HG02943 (cell line): ENCODE results near the gene DNAAF8.
"Not testable (repeated sequence)": the region's sequence is repeated elsewhere in the genome, so short reads cannot be mapped to it uniquely, and the experiment has no call there.

Source experiments
- ATAC-seq: cut with Tn5 transposase; IDR thresholded peaks from one replicate; pipeline ENCODE4 v1.9.1; 2021; ENCODE audit warnings: mild to moderate bottlenecking, low read depth, moderate library complexity; ENCODE audit not compliant: unreplicated experiment

Gene DNAAF8

DNA sequence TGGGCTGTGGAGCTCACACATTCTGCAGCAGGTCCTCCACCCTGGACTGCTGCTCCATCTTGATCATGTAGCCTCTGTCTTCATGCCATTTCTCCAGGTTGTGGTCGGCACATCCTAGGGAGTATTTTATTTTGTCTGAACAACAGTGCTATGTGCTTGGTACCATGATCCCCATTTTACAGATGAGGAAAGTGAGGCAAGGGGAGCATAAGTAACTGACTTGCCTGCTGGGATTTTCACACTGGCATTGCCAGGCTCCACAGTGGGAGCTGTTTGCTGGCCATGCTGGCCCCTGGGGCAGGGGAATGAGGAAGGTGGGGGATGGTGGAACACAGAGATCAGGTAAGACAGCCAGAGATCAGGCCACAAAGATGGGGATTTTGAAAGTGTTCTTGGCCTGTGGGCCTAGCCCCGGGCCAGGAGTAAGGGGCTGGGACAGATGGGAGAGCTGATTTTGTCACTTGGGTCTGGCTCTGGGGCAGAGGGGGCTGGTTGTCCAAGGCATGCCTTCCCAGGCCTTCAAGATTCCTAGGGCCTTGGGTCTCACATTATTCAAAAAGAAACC, 41.9 kb downstream of the DNAAF8 start:
- ATAC-seq: no peak

DNA sequence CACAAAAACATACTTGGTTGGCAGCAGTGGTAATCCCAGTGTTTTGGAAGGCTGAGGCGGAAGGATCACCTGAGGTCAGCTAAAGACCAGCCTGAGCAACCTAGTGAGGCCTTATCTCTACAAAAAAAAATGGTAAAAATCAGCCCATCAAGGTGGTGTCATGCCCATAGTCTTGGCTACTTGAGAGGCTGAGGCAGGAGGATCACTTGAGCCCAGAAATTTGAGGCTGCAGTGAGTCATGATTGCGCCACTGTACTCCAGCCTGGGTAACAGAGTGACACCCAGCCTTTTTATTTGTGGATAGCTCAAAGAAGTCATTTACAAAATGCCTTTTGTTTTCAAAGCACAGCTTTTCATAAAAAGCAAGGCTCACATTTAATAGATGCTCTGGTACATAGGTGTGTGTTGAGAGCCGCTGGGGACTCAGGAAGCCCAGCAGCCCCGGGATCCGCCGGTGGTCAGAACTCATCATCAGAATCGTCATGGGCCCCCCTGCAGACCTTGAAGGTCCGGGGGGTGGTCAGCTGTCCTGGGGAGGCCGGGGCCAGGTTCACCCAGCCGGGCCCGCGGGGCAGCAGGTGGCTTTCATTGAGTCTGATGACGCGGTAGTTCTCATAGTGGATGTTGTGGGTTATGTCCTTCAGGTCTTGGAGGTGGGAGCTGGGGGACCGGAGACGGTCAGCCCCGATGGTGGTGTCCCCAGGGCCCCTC, 43.2 kb downstream of the DNAAF8 start:
- ATAC-seq: no peak

DNA sequence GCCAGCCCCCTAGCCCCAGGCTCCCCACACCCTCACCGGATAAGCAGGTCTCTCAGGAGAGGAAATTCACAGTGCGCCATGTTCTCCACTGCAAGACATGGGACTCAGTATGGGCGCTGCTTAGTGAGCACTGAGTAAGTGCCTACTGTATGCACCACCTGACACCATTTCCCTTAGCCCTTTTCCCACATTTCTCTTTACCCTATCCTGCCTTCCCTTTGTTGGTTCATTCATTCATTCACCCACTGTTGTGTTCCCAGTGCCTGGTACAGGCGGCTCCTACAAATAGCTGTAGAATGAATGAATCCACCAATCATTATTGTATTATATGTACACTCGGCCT, 43.7 kb downstream of the DNAAF8 start:
- ATAC-seq: no peak

DNA sequence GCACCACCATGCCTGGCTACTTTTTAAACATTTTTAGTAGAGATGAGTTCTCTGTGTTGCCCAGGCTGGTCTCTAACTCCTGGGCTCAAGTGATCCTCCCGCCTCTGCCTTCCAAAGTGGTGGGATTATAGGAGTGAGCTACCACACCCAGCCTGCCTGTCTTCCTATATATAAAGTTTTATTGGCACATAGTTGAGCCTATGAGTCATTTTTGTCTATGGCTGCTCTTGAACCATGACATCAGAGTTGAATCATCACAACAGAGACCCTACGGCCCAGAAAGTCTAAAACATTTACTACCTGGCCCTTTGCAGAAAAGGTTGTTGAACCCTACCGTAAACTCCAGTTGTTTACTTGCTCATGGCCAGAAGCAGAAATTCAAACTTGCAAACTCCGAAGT, 45.9 kb downstream of the DNAAF8 start:
- no peak for ATAC-seq

DNA sequence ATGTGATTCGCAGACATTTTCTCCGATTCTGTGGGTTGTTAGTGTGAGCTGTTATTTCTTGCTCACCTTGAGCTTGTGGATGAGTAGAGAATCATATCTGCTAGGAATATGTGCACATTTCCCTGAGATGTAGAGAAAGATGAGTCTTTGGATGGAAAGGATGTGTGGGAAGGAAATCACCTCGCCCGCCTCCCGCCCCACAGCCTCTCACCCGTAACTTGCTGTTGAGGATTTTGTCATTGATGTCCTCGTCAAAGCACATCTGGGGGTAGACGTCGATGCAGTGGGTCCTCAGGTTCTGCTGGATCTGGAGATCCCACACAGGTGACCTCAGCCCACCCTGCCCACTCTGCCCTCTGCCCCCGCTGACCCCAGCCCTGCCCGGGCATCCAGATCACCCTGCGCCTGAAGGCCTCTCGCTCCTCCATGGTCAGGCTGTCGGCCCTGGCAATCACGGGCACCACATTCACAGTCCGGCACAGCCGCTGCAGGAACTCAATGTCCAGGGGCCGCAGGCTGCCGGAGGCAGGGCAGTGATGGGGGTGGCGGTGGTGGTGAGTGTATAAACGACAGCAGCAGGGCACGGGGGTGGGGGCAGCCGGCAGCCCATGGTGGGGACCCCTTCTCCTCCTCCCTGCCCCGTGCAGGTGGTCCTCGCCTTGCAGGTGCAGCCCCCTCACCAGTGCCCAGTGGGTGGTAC, 49.1 kb downstream of the DNAAF8 start:
- no peak for ATAC-seq

DNA sequence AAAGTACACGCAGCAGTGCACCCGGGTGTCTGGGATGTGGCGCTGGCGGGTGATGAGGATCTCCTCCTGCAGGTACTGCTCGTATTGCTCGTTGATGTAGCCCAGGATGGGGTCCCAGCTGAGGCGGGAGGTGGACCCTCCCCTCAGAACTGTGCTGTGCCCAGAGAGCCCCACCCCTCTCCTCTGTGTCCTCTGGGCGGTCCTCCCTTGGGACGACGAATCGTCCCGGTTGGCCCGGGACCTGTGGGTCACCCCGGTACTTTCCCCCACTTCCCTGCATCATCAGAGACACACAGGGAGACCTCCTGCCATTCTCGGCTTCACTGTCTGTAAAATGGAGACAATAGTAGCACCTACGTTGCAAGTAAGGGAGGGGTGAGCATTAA, 49.6 kb downstream of the DNAAF8 start:
- no peak for ATAC-seq

DNA sequence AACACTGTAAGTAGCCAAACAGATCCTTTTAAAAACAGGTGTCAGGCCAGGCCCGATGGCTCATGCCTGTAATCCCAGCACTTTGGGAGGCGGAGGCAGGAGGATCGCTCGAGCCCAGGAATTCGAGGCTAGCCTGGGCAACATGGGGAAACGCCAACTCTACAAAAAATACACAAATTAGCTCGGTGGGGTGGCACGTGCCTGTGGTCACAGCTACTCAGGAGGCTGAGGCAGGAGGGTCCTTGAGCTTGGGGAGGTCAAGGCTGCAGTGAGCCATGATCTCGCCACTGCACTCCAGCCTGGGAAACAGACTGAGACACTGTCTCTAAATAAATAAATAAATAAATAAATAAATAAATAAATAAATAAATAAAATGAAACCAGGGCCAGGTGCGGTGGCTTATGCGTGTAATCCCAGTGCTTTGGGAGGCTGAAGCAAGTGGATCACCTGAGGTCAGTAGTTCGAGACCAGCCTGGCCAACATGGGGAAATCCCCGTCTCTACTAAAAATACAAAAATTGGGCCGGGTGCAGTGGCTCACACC, 50.2 kb downstream of the DNAAF8 start:
- not testable (repeated sequence) for ATAC-seq

DNA sequence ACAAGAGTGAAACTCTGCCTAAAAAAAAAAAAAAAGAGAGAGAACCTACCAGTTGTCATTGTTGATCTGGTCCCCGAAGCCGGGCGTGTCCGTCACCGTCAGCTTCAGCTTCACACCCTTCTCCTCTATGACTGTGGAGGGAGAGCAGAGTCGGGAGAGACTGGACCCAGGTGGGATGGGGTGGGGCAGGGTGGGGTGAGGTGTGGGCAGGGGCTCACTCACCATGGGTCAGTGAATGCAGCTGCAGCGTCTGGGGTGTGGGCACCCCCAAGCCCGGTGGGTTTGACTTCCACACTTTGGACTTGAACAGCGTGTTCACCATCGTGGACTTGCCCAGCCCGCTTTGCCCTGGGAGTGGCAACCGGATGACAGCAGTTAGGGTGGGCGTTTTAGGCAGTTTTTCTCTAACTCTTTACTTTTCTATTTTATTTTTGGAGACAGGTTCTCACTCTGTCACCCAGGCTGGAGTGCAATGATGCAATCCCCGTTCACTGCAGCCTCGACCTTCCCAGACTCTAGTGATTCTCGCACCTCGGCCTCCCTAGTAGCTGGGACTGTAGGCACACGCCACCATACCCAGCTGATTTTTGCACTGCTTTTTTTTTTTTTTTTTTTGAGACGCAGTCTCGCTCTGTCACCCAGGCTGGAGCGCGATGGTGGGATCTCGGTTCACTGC, 51.6 kb downstream of the DNAAF8 start:
- no peak for ATAC-seq

DNA sequence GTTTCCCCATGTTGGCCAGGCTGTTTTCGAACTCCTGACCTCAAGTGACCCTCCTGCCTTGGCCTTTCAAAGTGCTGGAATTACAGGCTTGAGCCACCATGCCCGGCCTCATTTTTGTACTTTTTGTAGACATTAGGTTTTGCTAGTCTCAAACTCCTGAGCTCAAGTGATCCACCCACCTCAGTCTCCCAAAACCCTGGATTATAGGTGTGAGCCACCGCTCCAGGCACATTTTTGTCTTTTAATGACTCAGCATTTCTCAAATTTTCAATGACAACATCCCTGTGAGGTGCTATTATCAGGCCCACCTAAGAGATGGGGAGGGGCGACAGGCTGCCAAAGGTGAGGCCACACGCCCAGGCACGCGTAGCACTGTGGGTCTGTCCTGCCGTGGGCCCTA, 52.7 kb downstream of the DNAAF8 start:
- ATAC-seq: no peak

DNA sequence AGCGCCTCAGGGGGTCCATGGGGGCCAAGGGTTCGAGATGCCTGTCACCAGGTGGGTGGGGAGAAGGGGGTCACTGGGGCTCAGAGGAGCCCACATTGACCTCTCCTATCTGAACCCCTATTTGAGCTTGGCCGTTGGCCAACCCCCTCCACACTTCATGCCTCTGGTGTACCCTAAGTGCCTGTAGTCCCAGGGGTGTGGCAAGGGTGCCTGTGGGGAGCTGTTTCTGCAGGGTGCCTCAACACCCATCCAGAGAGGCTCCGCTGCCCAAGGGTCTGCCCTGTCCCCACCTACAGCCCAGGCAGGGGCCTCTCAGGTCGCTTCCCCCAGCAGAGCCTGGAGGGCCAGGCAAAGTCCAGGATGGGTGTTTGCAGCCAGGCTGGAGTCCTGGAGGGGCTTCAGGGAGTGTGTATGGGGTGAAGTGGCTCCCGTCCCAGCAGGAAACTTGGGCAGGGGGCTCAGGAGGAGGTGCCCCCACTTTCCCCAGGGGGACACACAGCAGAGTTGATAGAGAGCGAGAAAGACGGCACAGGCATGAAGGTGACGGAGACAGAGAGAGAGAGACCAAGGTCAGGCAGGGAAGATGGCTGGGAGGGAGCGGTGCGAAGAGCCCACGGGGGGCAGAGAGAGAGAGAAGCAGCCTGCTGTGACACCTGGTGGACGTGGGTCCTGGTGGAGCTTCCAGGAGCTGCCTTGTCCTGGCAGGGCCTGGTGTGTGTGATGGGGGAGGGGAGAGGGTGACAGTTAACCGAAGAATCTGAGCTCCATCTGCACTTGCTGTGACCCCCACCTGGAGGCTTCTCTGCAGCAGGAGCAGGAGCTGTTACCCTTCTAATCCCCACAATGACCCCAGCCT, 53.5 kb downstream of the DNAAF8 start, which contains the start of gene SEPTIN12:
SEPTIN12 (minus strand) TSS at position 719 of the 856 bp plus-strand sequence; CDS start at position 19, 700 bp downstream.
- ATAC-seq: no peak

DNA sequence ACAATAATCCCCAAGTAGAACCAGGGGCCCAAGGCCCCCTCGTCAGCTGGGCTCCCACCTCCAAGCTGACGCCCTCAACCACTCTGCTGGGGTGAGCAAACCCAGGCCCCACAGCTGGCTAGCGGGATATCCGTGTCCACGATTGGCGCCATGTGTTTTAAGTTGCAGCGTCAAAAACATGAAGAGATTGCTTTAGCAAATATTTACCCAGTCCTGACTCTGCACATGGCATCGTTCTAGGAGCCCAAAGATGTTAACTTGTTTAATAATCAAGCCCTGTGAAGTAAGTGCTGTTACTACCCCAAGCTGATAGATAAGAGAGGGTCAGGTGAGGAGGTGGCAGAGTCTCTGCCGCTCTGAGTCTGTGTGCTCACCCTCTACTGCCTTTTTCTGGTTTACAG, 54.2 kb downstream of the DNAAF8 start:
- no peak for ATAC-seq

DNA sequence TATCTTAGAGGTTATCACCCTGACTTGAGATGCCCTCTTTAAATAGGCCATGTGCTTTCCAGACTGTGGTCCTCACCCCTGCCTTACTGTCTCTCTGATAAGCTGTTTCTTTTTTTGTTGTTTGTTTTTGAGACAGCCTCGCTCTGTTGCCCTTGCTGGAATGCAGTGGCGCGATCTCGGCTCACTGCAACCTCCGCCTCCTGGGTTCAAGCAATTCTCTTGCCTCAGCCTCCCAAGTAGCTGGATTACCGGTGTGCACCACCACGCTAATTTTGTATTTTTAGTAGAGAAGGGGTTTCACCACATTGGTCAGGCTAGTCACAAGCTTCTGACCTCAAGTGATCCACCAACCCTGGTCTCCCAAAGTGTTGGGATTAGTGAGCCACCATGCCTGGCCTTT, 54.6 kb downstream of the DNAAF8 start:
- ATAC-seq: no peak

DNA sequence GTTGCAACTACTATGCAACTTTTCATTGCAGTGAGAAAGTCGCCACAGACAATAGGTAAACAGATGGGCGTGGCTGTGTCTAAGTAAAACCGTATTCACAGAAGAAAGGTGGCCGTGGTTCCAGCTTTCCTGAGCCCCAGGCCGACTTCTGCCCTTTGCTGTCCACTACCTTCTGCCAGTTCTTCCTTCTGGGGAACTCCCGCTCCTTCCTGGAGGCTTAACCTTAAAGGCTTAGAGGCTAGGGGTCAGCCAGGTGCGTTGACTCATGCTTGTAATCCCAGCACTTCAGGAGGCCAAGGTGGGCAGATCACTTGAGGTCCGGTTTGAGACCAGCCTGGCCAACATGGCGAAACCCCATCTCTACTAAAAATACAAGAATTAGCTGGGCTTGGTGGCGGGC, 55.9 kb downstream of the DNAAF8 start:
- no peak for ATAC-seq

DNA sequence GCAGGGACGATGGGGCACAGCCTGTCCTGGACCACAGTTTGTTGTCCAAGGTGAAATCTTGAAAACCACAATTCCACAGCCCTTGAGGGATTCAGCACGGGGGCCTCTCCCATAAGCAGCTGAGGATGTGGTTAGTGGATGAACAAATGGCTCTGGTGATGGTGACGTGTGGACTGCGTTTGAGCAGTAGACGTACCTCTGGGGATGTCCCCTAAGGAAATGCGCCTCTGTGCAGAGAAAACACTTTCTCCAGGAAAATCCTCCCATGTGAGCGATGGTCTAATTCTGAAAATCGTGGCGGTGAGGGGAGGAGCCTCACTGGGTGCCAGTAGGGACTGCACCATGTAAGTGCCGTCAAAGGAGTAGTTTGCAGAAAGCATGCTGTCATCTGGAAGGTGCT, 56.5 kb downstream of the DNAAF8 start:
- ATAC-seq: no peak

DNA sequence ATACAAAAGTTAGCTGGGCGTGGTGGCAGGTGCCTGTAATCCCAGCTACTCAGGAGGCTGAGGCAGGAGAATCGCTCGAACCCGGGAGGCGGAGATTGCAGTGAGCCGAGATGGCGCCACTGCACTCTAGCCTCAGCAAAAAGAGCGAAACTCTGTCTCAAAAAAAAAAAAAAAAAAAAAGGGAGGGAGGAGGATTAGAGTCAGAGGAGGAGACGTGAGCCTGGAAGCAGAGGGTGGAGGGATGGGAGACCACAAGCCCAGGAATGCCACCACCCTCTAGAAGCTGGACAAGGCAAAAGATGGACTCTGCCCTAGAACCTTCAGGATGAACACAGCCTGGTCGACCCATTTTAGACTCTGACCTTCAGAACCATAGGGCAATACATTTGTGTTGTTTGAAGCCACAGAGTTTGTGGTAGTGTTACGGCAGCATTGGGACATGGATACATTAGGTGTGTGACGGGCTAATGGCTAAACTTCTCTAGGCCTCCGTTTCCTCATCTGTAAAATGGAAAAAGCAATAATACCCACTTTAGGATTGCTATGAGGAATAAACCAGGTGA, 58.7 kb downstream of the DNAAF8 start:
- ATAC-seq: no peak

DNA sequence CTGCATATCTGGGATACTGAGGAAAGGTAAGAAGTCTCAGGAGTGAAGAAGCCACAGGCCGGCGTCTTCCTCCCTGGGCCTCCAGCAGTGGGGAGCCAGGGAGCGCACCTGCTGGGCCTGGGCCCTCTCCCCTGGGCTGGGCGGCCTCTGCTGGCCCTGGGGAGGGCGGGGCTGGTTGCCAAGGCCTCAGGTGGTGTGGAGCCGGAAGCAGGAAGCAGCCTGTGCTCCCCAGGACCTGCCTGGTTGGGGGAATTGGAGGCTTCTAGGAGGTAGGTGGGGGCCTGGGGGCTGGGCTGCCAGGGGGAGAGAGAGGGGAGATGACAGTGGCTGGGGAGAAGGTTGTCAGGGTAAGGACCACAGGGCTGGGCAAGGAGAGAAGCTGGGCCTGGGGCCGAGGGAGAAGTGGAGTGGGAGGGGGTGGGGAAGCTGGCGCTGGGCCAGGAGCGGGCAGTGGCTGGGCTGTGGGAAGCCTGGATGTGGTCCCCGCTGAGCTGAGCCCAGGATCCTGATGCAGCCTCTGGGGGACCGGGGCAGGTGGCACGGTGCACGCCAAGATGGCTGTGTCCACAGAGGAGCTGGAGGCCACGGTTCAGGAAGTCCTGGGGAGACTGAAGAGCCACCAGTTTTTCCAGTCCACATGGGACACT, 61.0 kb downstream of the DNAAF8 start, which contains the start of gene SMIM22:
SMIM22 (plus strand) TSS at position 189 of the 647 bp plus-strand sequence; CDS start at position 555, 366 bp downstream.
- no peak for ATAC-seq

DNA sequence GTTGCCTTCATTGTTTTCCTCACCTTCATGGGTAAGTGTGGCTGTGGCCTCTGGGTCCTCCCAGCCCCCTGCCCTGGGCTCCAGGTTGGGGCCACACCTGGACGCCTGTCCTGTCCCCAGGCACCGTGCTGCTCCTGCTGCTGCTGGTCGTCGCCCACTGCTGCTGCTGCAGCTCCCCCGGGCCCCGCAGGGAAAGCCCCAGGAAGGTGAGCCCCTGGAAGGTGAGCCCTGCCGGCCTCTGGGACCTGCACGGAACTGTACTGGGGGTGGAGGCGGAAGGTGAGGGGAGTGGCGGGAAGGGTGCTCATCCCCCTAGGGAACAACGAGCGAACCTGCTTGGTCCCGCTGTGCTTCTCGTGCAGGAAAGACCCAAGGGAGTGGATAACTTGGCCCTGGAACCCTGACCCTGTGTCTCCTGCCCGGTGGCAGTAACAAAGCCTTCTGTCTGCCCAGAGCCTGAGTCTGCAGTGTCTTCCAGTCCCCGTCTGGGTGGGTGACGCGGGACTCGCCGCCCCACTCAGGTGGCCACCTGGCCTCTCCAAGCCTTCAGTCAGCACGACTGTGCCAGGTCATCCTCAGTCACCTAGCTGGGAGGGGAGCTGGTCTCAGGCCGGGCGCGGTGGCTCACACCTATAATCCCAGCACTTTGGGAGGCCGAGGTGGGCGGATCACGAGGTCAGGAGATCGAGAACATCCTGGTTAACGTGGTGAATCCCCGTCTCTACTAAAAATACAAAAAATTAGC, 61.7 kb downstream of the DNAAF8 start:
- ATAC-seq: no peak

DNA sequence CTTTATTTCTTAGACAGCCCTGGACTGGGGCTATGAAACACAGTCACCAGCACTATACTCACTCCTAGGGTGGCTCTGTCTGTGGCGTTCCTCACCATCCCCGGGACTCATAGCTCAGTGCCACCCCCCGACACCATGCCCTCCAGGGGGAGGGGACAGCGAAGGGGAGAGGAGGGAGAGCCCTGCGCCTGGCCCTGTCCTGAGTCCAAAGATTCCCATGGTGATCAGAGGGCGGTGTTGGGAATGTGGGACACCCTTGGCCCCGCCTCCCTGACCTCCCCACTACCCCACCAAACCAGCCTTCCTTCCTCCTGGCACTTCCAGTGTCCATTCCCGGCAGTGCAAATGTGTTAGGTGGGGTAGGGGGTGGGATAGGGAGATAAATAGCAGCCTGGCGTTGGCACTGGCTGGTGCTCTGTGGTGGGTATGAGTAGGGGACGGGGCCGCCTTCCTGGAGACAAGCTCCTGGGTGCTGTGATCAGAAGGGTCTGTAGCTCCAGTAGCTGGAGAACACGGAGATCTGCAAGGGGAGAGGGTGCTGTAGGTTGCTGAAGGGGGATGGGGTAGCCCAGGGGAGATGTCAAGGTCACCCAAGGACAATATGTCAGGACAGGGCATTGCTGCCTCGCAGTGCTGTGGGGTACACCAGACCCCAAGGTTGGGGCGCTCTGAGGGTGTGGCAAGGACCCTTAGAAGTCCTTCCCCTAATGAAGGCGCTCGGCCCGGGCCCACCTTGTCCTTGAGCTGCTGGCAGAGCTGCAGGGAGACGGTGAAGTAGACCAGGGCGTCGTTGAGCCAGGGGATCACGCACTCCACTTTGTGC, 62.9 kb downstream of the DNAAF8 start:
- no peak for ATAC-seq
